ENCODE data around the gene RGS19.

The RGS19 gene

DNA sequence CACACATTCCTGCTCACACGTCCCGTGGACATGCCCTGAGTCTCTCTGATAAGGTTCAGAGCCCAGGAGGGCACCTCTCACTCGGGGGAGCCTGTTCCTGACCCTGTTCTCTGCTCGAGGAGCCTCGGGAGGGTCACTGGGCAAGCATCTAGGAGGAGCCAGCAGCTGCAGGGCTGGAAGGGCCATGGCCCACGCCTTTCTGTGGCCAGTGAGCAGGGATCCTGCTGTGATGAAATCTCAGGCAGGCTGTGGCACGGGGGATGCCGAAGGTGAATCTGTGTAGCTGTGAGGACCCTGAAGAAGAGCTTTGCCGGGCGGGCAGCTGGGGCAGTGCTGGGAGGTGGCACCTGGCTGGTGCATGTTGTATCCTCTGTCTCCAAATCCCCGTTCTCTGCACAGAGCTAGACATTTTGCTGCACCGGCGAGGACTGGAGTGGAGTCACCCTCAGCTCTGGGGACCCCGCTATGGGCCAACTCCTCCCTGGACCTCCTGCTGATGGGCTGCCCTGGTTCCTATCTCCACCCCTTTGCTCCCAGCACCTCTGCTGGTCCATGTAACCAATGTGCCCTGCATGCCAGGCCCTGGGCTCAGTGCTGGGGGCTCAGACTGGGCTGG, 35.1 kb upstream of the RGS19 start:
- Histone ChIP-seq H3K4me1 (ENCODE audit: insufficient read depth, low read length) (no peaks in the 10 kb centered on the region), H3K9me3 (ENCODE audit: low read length) (no peaks in the 10 kb centered on the region), H3K27ac (ENCODE audit: low read depth, low read length) (no peak overlapping the region), H3K36me3 (ENCODE audit: insufficient read depth, low read length) (no peaks in the 10 kb centered on the region), H3K4me3 (ENCODE audit: low read depth in 1 of 2, low read length in 2 of 2) (no peak overlapping the region), H3K9ac (ENCODE audit: low read length) (no peak overlapping the region), H3K27me3 (ENCODE audit: control insufficient read depth in 1 of 2, insufficient read depth in 2 of 2, low read length in 2 of 2) (peaks cover 0 to 3% of the 10 kb centered on the region in 2 donors)

DNA sequence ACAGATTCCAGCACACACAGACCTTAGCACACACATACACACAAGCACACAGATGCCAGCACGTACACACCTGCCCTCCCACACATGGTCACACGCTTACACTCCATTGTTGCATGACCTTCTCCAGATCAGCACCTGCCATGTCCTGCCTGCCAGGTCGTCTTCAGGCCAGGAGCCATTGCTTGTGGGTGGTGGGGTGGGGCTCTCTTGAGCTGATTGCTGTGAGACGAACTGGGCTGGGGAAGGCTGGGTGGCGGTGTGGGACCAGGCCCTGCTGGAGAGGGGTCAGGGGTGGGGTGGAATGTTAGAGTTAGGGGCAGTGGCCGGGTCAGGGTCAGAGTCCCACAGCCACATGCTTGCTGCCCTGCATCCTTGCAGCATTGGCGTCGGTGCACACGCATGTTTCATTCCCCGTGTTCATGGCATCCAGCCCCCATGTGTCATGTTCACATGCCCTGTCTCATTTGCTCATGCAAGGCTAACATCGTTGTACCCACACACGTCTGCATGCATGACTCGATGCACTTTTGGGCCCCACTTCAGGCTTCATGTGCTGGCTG, 34.6 kb upstream of the RGS19 start:
- Histone ChIP-seq H3K9ac (ENCODE audit: low read length) (no peak overlapping the region), H3K27ac (ENCODE audit: low read depth, low read length) (no peak overlapping the region), H3K4me3 (ENCODE audit: low read depth in 1 of 2, low read length in 2 of 2) (no peak overlapping the region), H3K9me3 (ENCODE audit: low read length) (no peaks in the 10 kb centered on the region), H3K27me3 (ENCODE audit: control insufficient read depth in 1 of 2, insufficient read depth in 2 of 2, low read length in 2 of 2) (peaks cover 0 to 3% of the 10 kb centered on the region in 2 donors), H3K36me3 (ENCODE audit: insufficient read depth, low read length) (no peaks in the 10 kb centered on the region), H3K4me1 (ENCODE audit: insufficient read depth, low read length) (no peaks in the 10 kb centered on the region)

DNA sequence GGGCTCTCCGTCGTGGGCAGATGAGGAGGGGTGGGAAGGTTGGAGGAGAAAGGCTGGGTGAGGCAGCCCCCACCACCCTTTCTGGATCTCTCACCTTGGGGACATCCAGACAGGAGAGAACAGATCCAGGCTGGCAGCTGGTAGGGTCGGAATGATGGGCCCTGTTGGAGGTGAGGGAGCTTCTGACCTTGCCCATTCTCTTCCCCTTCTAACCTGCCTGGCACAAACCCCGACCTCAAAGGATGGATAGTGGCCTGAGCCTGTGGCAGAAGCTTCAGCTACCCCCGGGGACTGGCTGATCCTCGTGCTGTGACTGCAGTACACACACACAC, 34.1 kb upstream of the RGS19 start:
- H3K36me3 ChIP-seq (ENCODE audit: insufficient read depth, low read length) = no peaks in the 10 kb centered on the region
- peaks cover 0 to 3% of the 10 kb centered on the region in 2 donors for H3K27me3 ChIP-seq (ENCODE audit: control insufficient read depth in 1 of 2, insufficient read depth in 2 of 2, low read length in 2 of 2)
- H3K4me3 ChIP-seq (ENCODE audit: low read depth in 1 of 2, low read length in 2 of 2) = no peak overlapping the region
- H3K9me3 ChIP-seq (ENCODE audit: low read length) = no peaks in the 10 kb centered on the region
- H3K9ac ChIP-seq (ENCODE audit: low read length) = no peak overlapping the region
- no peaks in the 10 kb centered on the region for H3K4me1 ChIP-seq (ENCODE audit: insufficient read depth, low read length)
- H3K27ac ChIP-seq (ENCODE audit: low read depth, low read length) = no peak overlapping the region

DNA sequence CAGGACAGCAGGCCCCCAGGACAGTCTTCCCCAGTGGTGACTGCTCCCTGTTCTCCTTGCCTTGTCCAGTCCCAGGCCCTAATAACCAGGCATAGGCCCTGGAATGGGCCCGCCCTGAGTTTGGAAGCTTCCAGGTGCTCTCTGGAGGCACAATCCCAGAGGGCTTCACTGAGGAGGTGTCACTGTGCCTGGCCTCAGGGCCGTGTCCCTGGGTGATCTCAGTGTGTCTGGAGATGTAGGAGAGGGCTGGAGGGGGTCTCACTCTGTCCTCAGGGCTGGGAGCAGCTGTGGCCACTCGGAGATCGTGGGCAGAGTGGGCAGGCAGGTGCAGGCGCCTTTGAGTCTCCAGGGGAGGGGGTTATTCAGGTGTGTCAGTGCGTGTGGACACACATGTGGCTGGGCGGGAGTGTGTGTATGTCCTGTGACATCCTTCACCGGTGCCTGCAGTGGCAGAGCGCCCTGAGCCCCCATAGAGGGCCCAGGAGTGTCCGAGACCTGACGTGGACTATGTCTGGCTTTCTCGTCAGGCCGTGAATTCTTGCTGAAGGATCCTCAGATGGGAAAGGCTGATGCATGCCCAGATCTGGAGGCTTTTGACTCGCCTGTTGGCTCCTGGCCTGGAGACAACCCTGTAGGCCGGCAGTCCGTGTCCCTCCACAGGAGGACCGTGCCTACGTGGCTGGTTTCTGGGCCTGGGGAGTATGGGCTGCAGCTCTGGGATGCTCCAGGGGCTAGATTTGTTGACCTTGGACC, 33.5 kb upstream of the RGS19 start:
- Histone ChIP-seq H3K4me3 (ENCODE audit: low read depth in 1 of 2, low read length in 2 of 2) (no peak overlapping the region), H3K27ac (ENCODE audit: low read depth, low read length) (no peak overlapping the region), H3K9me3 (ENCODE audit: low read length) (no peaks in the 10 kb centered on the region), H3K36me3 (ENCODE audit: insufficient read depth, low read length) (no peaks in the 10 kb centered on the region), H3K27me3 (ENCODE audit: control insufficient read depth in 1 of 2, insufficient read depth in 2 of 2, low read length in 2 of 2) (peaks cover 0 to 3% of the 10 kb centered on the region in 2 donors), H3K9ac (ENCODE audit: low read length) (no peak overlapping the region), H3K4me1 (ENCODE audit: insufficient read depth, low read length) (no peaks in the 10 kb centered on the region)

DNA sequence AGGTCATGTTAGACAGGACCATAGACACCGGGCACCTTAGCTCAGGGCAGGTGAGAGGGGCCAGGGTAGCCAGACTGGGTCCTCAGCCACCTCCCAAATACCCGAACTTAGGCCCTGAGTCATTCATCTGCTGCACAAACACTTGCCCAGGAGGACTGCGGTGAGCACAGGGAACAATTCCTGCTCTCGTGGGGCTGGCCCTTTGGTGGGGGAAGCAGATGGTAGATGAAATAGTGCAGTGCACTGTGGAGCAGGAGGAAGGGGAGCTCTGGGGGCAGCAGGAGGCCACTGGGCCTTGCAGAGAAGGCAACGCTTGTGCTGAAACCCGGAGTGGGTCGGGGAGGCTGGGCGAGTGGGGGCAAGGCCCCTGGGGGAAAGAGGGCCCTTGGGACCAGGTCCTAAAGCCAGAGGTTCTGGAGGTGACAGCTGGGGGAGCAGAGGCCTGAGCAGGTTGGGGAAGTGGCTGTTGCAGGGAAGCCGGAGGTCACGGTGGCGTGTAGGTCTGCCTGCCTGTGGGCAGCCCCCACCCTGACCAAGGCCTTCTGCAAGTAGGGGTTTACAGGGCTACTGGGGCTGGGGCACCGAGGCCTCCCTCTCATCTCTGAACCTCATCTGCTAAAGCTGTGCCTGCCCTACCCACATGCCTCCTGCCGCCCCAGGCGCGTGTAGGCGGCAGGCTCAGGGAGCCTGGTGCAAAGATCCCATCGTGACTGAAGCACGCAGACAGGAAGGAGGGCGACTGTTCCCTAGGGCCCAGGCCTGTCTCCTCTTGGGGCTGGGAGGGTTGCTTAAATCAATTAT, 32.7 kb upstream of the RGS19 start:
- Histone ChIP-seq H3K36me3 (ENCODE audit: insufficient read depth, low read length) (no peaks in the 10 kb centered on the region), H3K9ac (ENCODE audit: low read length) (no peak overlapping the region), H3K27me3 (ENCODE audit: control insufficient read depth in 1 of 2, insufficient read depth in 2 of 2, low read length in 2 of 2) (peaks cover 0 to 3% of the 10 kb centered on the region in 2 donors), H3K27ac (ENCODE audit: low read depth, low read length) (no peak overlapping the region), H3K9me3 (ENCODE audit: low read length) (no peaks in the 10 kb centered on the region), H3K4me1 (ENCODE audit: insufficient read depth, low read length) (no peaks in the 10 kb centered on the region), H3K4me3 (ENCODE audit: low read depth in 1 of 2, low read length in 2 of 2) (no peak overlapping the region)

DNA sequence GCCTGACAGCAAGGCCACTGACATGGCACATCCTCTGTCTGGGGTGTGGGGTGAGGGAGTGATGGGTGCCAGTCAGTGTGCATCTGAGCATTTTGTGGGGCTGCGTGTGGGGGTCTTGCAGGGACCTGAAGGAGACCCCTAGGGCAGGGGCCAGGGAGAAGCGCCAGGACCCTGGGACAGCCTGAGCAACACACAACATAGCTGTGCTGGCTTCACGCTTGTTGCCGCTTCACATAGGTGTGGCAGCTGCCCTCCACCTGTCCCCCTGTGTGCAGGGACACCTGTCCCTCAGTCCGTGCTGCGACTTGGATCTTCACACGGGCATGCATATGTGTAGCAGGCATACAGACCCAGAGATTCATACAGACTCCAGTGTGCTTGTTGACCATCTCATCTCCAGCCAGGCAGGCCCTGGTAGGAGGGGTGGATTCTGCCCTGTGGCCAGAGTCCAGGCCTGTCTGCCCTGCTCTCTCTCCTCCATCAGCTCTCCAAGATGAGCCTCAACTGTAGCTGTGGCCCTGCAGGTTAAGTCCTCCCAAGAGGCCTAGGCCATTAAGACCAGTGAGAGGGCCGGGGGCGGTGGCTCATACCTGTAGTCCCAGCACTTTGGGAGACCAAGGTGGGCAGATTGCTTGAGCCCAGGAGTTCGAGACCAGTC, 31.2 kb upstream of the RGS19 start:
- Histone ChIP-seq H3K9ac (ENCODE audit: low read length) (no peak overlapping the region), H3K4me3 (ENCODE audit: low read depth in 1 of 2, low read length in 2 of 2) (no peak overlapping the region)

DNA sequence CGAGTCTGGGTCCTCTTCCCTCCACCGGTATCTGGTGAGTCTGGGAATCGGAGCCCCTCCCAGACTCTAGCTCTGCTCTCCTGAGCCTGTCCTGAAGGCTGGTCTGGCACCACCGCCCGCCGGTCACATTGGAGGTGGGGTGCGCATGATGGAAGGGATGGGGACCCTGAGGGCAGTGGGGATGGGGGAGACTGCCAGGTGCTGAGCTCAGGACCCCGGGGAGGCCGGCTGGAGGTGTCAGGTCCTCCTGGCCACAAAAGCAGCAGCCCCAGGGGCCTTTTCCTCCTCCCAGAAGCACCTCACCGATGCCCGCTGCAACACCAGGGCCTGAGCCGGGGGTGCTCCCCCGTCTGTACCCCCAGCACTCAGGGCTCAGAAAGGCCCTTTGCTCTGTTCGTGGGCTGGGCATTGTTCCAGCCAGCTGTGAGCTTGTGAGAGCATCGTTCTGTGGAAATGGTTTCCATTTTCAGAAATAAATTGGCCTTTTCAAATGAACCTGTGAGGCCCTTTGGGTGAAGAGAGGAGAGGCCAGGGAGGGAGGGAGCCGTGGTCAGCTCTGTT, 30.6 kb upstream of the RGS19 start:
- Histone ChIP-seq H3K4me1 (ENCODE audit: insufficient read depth, low read length) (no peaks in the 10 kb centered on the region), H3K9ac (ENCODE audit: low read length) (no peak overlapping the region), H3K27me3 (ENCODE audit: control insufficient read depth in 1 of 2, insufficient read depth in 2 of 2, low read length in 2 of 2) (peaks cover 0 to 6% of the 10 kb centered on the region in 2 donors), H3K36me3 (ENCODE audit: insufficient read depth, low read length) (no peaks in the 10 kb centered on the region), H3K4me3 (ENCODE audit: low read depth in 1 of 2, low read length in 2 of 2) (no peak overlapping the region), H3K9me3 (ENCODE audit: low read length) (no peaks in the 10 kb centered on the region), H3K27ac (ENCODE audit: low read depth, low read length) (no peak overlapping the region)

More for the DNA sequence above, 31.2 kb upstream of the RGS19 start:
- Histone ChIP-seq H3K27ac (ENCODE audit: low read depth, low read length) (no peak overlapping the region), H3K27me3 (ENCODE audit: control insufficient read depth in 1 of 2, insufficient read depth in 2 of 2, low read length in 2 of 2) (peaks cover 0 to 3% of the 10 kb centered on the region in 2 donors), H3K36me3 (ENCODE audit: insufficient read depth, low read length) (no peaks in the 10 kb centered on the region), H3K9me3 (ENCODE audit: low read length) (no peaks in the 10 kb centered on the region), H3K4me1 (ENCODE audit: insufficient read depth, low read length) (no peaks in the 10 kb centered on the region)

DNA sequence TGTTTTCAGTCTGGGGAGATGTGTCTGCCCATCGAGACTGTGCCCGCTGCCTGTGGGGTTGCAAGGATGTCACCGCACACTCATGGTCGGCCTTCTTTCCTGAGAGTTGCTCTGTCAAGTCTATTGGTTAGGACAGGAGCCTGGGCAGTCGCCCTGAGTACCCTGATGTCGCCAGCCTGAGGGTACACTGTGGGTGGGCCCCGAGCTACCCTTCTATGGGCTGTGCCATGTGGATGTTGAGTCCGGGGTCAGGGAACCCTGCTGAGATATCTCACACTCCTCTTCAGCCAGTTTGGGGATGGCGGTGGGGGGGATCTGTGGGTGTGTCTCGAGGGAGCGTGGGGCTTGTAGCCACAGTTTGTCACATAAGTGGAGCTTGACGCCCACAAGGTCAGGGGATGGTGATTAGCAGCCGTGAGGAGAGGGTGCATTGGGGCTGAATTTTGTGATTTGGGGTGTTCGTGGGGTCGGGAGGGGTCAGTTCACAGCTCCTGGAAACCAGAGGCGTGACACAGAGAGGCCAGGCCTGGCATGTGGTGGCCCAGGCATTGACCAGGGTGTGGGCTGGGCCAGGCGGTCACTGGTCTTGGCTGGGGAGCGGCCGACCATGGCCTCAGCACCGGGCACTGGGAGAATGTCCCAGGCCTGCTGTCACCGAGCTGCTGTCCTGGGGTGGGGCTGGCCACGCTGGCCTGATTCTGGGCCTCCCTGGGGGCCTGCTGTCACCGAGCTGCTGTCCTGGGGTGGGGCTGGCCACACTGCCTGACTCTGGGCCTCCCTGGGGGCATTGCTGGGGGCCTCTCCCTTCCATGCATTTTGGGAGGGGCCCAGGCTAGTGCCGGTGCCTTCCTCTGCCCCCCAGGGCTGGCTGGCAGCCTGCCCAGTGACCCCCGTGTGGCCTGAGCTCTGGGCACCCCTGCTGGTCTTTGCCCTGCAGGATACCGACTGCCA, 29.7 kb upstream of the RGS19 start:
- Histone ChIP-seq H3K27me3 (ENCODE audit: control insufficient read depth in 1 of 2, insufficient read depth in 2 of 2, low read length in 2 of 2) (peaks cover 0 to 15% of the 10 kb centered on the region in 2 donors), H3K9ac (ENCODE audit: low read length) (no peak overlapping the region), H3K36me3 (ENCODE audit: insufficient read depth, low read length) (no peaks in the 10 kb centered on the region), H3K27ac (ENCODE audit: low read depth, low read length) (no peak overlapping the region), H3K9me3 (ENCODE audit: low read length) (no peaks in the 10 kb centered on the region), H3K4me3 (ENCODE audit: low read depth in 1 of 2, low read length in 2 of 2) (no peak overlapping the region), H3K4me1 (ENCODE audit: insufficient read depth, low read length) (no peaks in the 10 kb centered on the region)

DNA sequence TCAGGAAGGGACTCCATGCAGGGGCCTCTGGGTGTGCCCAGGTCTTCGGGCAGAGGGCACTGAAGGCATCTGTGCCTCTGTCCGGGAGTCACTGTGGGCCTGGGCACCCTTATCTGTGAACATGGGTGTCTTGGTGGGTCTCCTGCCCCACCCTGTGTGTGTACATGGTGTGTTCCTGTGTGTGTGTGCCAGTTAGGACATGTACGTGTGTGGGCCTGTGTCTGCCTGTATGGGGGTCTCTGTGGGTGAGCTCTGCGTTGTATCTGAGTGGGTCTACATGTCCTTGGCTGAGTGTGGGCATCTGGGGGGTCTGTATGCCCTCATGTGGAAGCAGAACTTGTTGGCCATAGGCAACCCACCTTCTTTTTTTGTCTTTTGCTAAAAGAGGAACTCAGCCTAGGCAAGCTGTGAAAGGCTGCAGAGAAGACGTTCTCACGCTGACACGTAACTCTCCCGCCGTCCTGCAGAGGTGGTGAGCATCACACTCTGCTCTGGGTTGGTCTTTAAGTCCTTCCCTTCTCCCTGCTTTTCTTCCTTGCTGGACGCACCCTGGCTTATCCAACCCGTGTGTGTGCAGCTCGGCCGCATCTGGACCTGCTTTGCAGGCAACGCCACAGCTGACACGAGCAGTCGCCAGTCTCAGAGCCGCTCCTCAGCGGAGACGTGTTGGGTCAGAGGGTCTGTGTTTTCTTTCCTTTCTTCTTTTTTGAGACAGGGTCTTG, 28.6 kb upstream of the RGS19 start:
- Histone ChIP-seq H3K4me3 (ENCODE audit: low read depth in 1 of 2, low read length in 2 of 2) (no peak overlapping the region), H3K27ac (ENCODE audit: low read depth, low read length) (no peak overlapping the region), H3K9me3 (ENCODE audit: low read length) (no peaks in the 10 kb centered on the region), H3K9ac (ENCODE audit: low read length) (no peak overlapping the region), H3K36me3 (ENCODE audit: insufficient read depth, low read length) (no peaks in the 10 kb centered on the region), H3K4me1 (ENCODE audit: insufficient read depth, low read length) (no peaks in the 10 kb centered on the region), H3K27me3 (ENCODE audit: control insufficient read depth in 1 of 2, insufficient read depth in 2 of 2, low read length in 2 of 2) (peaks cover 0 to 25% of the 10 kb centered on the region in 2 donors)

All from muscle layer of colon (tissue), 2 donors.